Measurements from ENCODE around the gene ERAP2.

ERAP2 gene

GRCh38 chr5:96903300-96903699 lies 27.0 kb downstream of the ERAP2 start:
- H3K36me3 ChIP-seq, result no peaks in the 10 kb centered on the region
- no peak overlapping the region for H3K4me3 ChIP-seq (ENCODE audit: low read depth, low read length)
- no peak for TF ChIP-seq CTCF (IDR thresholded peaks at IDR 0.05; ENCODE audit: low read depth, low read length)
- DNase-seq, result no peak
- no peaks in the 10 kb centered on the region for H3K27me3 ChIP-seq (ENCODE audit: insufficient read depth, low read depth, severe bottlenecking)
- H3K9me3 ChIP-seq (ENCODE audit: severe bottlenecking), result no peaks in the 10 kb centered on the region
- no peak overlapping the region for H3K27ac ChIP-seq

- no peak overlapping the region for H3K27ac ChIP-seq
- DNase-seq, result no peak
- no peak for TF ChIP-seq CTCF (IDR thresholded peaks at IDR 0.05; ENCODE audit: low read depth, low read length)
- no peaks in the 10 kb centered on the region for H3K9me3 ChIP-seq (ENCODE audit: severe bottlenecking)
- H3K4me3 ChIP-seq (ENCODE audit: low read depth, low read length), result no peak overlapping the region
- no peaks in the 10 kb centered on the region for H3K27me3 ChIP-seq (ENCODE audit: insufficient read depth, low read depth, severe bottlenecking)
- no peaks in the 10 kb centered on the region for H3K36me3 ChIP-seq
These were observed 28.0 kb downstream of the ERAP2 start for GRCh38 chr5:96904054-96904931.

GRCh38 chr5:96905864-96906263 lies 29.6 kb downstream of the ERAP2 start:
- no peaks in the 10 kb centered on the region for H3K36me3 ChIP-seq

GRCh38 chr5:96909003-96909402 lies 32.7 kb downstream of the ERAP2 start:
- H3K9me3 ChIP-seq (ENCODE audit: severe bottlenecking), result no peaks in the 10 kb centered on the region
- H3K36me3 ChIP-seq, result no peaks in the 10 kb centered on the region
- no peak for TF ChIP-seq CTCF (IDR thresholded peaks at IDR 0.05; ENCODE audit: low read depth, low read length)
- no peaks in the 10 kb centered on the region for H3K27me3 ChIP-seq (ENCODE audit: insufficient read depth, low read depth, severe bottlenecking)
- H3K4me3 ChIP-seq (ENCODE audit: low read depth, low read length), result no peak overlapping the region
- DNase-seq, result no peak
- H3K27ac ChIP-seq, result no peak overlapping the region

More at GRCh38 chr5:96905864-96906263, 29.6 kb downstream of the ERAP2 start:
- no peak for DNase-seq
- H3K9me3 ChIP-seq (ENCODE audit: severe bottlenecking), result no peaks in the 10 kb centered on the region
- no peaks in the 10 kb centered on the region for H3K27me3 ChIP-seq (ENCODE audit: insufficient read depth, low read depth, severe bottlenecking)
- no peak overlapping the region for H3K4me3 ChIP-seq (ENCODE audit: low read depth, low read length)
- no peak overlapping the region for H3K27ac ChIP-seq
- TF ChIP-seq CTCF (IDR thresholded peaks at IDR 0.05; ENCODE audit: low read depth, low read length), result no peak

GRCh38 chr5:96909435-96909834 lies 33.1 kb downstream of the ERAP2 start:
- Histone ChIP-seq H3K27ac (no peak overlapping the region), H3K27me3 (ENCODE audit: insufficient read depth, low read depth, severe bottlenecking) (no peaks in the 10 kb centered on the region), H3K4me3 (ENCODE audit: low read depth, low read length) (no peak overlapping the region), H3K36me3 (no peaks in the 10 kb centered on the region), H3K9me3 (ENCODE audit: severe bottlenecking) (no peaks in the 10 kb centered on the region)
- no peak for TF ChIP-seq CTCF (IDR thresholded peaks at IDR 0.05; ENCODE audit: low read depth, low read length)
- DNase-seq, result no peak
